H9 (cell line): ENCODE measurements around the gene PRDM2. TPM values are rescaled to one million over a fixed set of nuclear protein-coding genes. Genes with fewer than 3 reads are reported as not detected.

Source experiments
- DNase-seq: peaks from one replicate; pipeline ENCODE4 v3.0.0-alpha.2; 2017
- H2AFZ ChIP-seq: one replicate; pipeline ENCODE4 v1.6.1; 2013; ENCODE audit warnings: mild to moderate bottlenecking, low read length, control low read depth, moderate library complexity
- H2AK5ac ChIP-seq: 2 replicates; pipeline ENCODE4 v1.6.1; 2013; ENCODE audit warnings: low read length, control low read depth, mixed read lengths; ENCODE audit not compliant: insufficient read length
- H2BK120ac ChIP-seq: one replicate; pipeline ENCODE4 v1.6.1; 2013; ENCODE audit warnings: low read depth, mild to moderate bottlenecking, low read length, control low read depth, inconsistent platforms; ENCODE audit not compliant: poor library complexity, severe bottlenecking
- H2BK12ac ChIP-seq: 2 replicates; pipeline ENCODE4 v1.6.1; 2013; ENCODE audit warnings: low read length, control low read depth, mixed read lengths, low read depth; ENCODE audit not compliant: insufficient read length
- H2BK15ac ChIP-seq: 2 replicates; pipeline ENCODE4 v1.6.1; 2013; ENCODE audit warnings: low read depth, low read length, control low read depth
- H2BK20ac ChIP-seq: one replicate; pipeline ENCODE4 v1.6.1; 2013; ENCODE audit warnings: low read depth, mild to moderate bottlenecking, low read length, control low read depth, inconsistent platforms; ENCODE audit not compliant: poor library complexity, severe bottlenecking
- H2BK5ac ChIP-seq: 2 replicates; pipeline ENCODE4 v1.6.1; 2013; ENCODE audit warnings: low read length, control low read depth, mixed read lengths; ENCODE audit not compliant: insufficient read length
- H3K14ac ChIP-seq: 2 replicates; pipeline ENCODE4 v1.6.1; 2013; ENCODE audit warnings: low read length, control low read depth; ENCODE audit not compliant: insufficient read depth
- H3K18ac ChIP-seq: 2 replicates; pipeline ENCODE4 v1.6.1; 2013; ENCODE audit warnings: low read depth, mild to moderate bottlenecking, mixed read lengths, low read length, control low read depth; ENCODE audit not compliant: insufficient read length
- H3K23ac ChIP-seq: 2 replicates; pipeline ENCODE4 v1.6.1; 2013; ENCODE audit warnings: low read length, control low read depth, mixed read lengths, low read depth; ENCODE audit not compliant: insufficient read length
- H3K23me2 ChIP-seq: 2 replicates; pipeline ENCODE4 v1.6.1; 2013; ENCODE audit warnings: low read depth, mild to moderate bottlenecking, mixed read lengths, low read length, control low read depth; ENCODE audit not compliant: insufficient read length, poor library complexity, severe bottlenecking
- H3K27ac ChIP-seq: 2 replicates; pipeline ENCODE4 v1.5.1; 2013; ENCODE audit warnings: low read length, control low read depth, mixed read lengths, low read depth; ENCODE audit not compliant: insufficient read length
- H3K27me3 ChIP-seq: 2 replicates; pipeline ENCODE4 v1.6.1; 2013; ENCODE audit warnings: low read length, control low read depth, inconsistent platforms; ENCODE audit not compliant: insufficient read depth
- H3K4ac ChIP-seq: 2 replicates; pipeline ENCODE4 v1.6.1; 2013; ENCODE audit warnings: low read depth, mild to moderate bottlenecking, control low read depth, inconsistent platforms, low read length, moderate library complexity
- H3K4me1 ChIP-seq: 2 replicates; pipeline ENCODE4 v1.6.1; 2013; ENCODE audit warnings: low read length, control low read depth, inconsistent platforms; ENCODE audit not compliant: insufficient read depth
- H3K4me2 ChIP-seq: 2 replicates; pipeline ENCODE4 v1.6.1; 2013; ENCODE audit warnings: low read length, control low read depth, mixed read lengths; ENCODE audit not compliant: insufficient read length, insufficient read depth
- H3K56ac ChIP-seq: 2 replicates; pipeline ENCODE4 v1.6.1; 2013; ENCODE audit warnings: low read depth, mild to moderate bottlenecking, mixed read lengths, low read length, control low read depth; ENCODE audit not compliant: insufficient read length
- H3K79me1 ChIP-seq: 2 replicates; pipeline ENCODE4 v1.6.1; 2013; ENCODE audit warnings: low read depth, mild to moderate bottlenecking, moderate library complexity, low read length, control low read depth, inconsistent platforms; ENCODE audit not compliant: insufficient read depth, poor library complexity, severe bottlenecking
- H3K79me2 ChIP-seq: 2 replicates; pipeline ENCODE4 v1.6.1; 2013; ENCODE audit warnings: low read length, control low read depth, inconsistent platforms; ENCODE audit not compliant: insufficient read depth
- H3K9ac ChIP-seq: 2 replicates; pipeline ENCODE4 v1.6.1; 2013; ENCODE audit warnings: low read length, control low read depth, mixed read lengths; ENCODE audit not compliant: insufficient read length; ENCODE audit errors: extremely low read depth
- H3K9me3 ChIP-seq: one replicate; pipeline ENCODE4 v1.6.1; 2013; ENCODE audit warnings: low read depth, low read length, inconsistent platforms; ENCODE audit not compliant: control insufficient read depth
- H3T11ph ChIP-seq: one replicate; pipeline ENCODE4 v1.6.1; 2013; ENCODE audit warnings: mild to moderate bottlenecking, low read length, control low read depth, inconsistent platforms
- H4K20me1 ChIP-seq: one replicate; pipeline ENCODE4 v1.6.1; 2013; ENCODE audit not compliant: control insufficient read depth, insufficient read length, insufficient read depth
- H4K5ac ChIP-seq: 2 replicates; pipeline ENCODE4 v1.6.1; 2013; ENCODE audit warnings: low read depth, mild to moderate bottlenecking, mixed read lengths, low read length, control low read depth; ENCODE audit not compliant: insufficient read length
- H4K8ac ChIP-seq: replicated peaks from 2 replicates; pipeline ENCODE4 v1.6.1; 2013; ENCODE audit warnings: low read length, control low read depth, mixed read lengths, low read depth; ENCODE audit not compliant: insufficient read length
- H4K91ac ChIP-seq: 2 replicates; pipeline ENCODE4 v1.6.1; 2013; ENCODE audit warnings: low read depth, mild to moderate bottlenecking, moderate library complexity, mixed read lengths, low read length, control low read depth; ENCODE audit not compliant: insufficient read length
- H3K27ac Mint-ChIP-seq, 3 experiments: 2 replicates in 2 of 3; 3 replicates in 1 of 3; pipeline ENCODE4 v1.8.0; 2020 to 2021; ENCODE audit warnings: mixed read lengths in 3 of 3, mild to moderate bottlenecking in 1 of 3, moderate library complexity in 1 of 3
- H3K27me3 Mint-ChIP-seq: 2 replicates; pipeline ENCODE4 v1.8.0; 2021; ENCODE audit warnings: low read depth, mild to moderate bottlenecking, moderate library complexity, mixed read lengths
- H3K36me3 Mint-ChIP-seq, 3 experiments: 2 replicates in 2 of 3; 3 replicates in 1 of 3; pipeline ENCODE4 v1.8.0; 2020 to 2021; ENCODE audit warnings: low read depth in 3 of 3, mixed read lengths in 3 of 3; ENCODE audit not compliant: insufficient read depth in 1 of 3
- H3K4me1 Mint-ChIP-seq, 2 experiments: 2 replicates each; pipeline ENCODE4 v1.8.0; 2020; ENCODE audit warnings: mixed read lengths in 2 of 2
- H3K4me3 Mint-ChIP-seq, 2 experiments: 2 replicates in 1 of 2; 3 replicates in 1 of 2; pipeline ENCODE4 v1.8.0; 2020 to 2021; ENCODE audit warnings: mild to moderate bottlenecking in 2 of 2, mixed read lengths in 2 of 2, moderate library complexity in 1 of 2
- H3K9me3 Mint-ChIP-seq, 2 experiments: 2 replicates in 1 of 2; 3 replicates in 1 of 2; pipeline ENCODE4 v1.8.0; 2020; ENCODE audit warnings: mild to moderate bottlenecking in 2 of 2, mixed read lengths in 2 of 2, moderate library complexity in 1 of 2
- WGBS: extraction: QIAGEN DNeasy Blood & Tissue Kit; methylation state at CpG from one replicate; pipeline ENCODE4 v1.1.7; 2013; ENCODE audit warnings: missing lambda C conversion rate, low lambda C conversion rate, mixed read lengths; ENCODE audit not compliant: insufficient read length; ENCODE audit errors: extremely low coverage; 5-methylcytosine and 5-hydroxymethylcytosine counted together
- total RNA-seq: library from RNA; stranded (reverse); gene quantifications from 2 replicates; pipeline ENCODE4 v1.2.1, GENCODE V29; 2021
- TF ChIP-seq, protein P1 (sequence below): fragments of 200-600 bp; sonication (generic); conservative IDR thresholded peaks from 3 replicates; pipeline ENCODE4 v1.8.0; 2021; ENCODE audit warnings: antibody characterized with exemption, mild to moderate bottlenecking

The PRDM2 gene
- total RNA-seq, 1 experiment from 2014 or later, result 24.5 TPM

DNA sequence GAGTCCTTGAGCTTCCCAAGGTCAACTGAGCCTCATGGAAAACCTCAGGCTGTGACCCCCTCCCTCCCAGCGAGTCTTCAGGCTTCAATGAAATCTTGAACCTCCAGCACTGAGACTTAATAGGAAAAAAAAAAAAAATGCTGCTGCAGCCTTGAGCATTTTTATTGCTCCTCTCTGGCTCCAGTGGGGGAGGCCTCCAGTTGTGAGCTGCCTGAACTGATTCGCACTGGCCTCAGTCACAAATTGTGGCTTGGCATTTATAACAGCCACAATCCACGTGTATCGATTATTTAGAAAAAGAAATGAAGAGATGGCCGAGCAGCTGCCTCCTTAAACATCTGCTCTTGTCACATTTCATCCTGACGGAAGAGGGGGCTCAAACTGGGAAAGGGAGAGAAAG is 173.0 kb downstream of the PRDM2 start:
- H4K8ac ChIP-seq, result no peak overlapping the region

More for the DNA sequence above, 173.0 kb downstream of the PRDM2 start:
- Histone ChIP-seq H3K18ac (no peak overlapping the region), H3K27ac (no peak overlapping the region), H3K4me1 (no peaks in the 10 kb centered on the region), H3K23ac (no peak overlapping the region), H2BK12ac (no peak overlapping the region), H3K4ac (no peak overlapping the region), H3K9ac (no peak overlapping the region), H4K5ac (no peak overlapping the region), H3K27me3 (no peaks in the 10 kb centered on the region; the same call in 1 of the 2 replicates), H3K56ac (no peak overlapping the region), H3T11ph (no peak overlapping the region), H3K14ac (no peak overlapping the region), H3K4me2 (no peak overlapping the region), H4K91ac (no peak overlapping the region), H2BK15ac (no peak overlapping the region), H3K9me3 (no peaks in the 10 kb centered on the region), H2BK5ac (no peak overlapping the region), H3K23me2 (no peaks in the 10 kb centered on the region), H2AK5ac (no peak overlapping the region), H2AFZ (no peak overlapping the region), H2BK20ac (no peak overlapping the region), H3K79me2 (no peaks in the 10 kb centered on the region), H3K79me1 (no peaks in the 10 kb centered on the region), H4K20me1 (no peaks in the 10 kb centered on the region), H2BK120ac (no peak overlapping the region)
- Mint-ChIP-seq H3K4me1 (peaks cover 0 to 7% of the 10 kb centered on the region in 2 experiments; a peak in 1 of 4 replicates), H3K4me3 (no peak overlapping the region), H3K36me3 (peaks cover 0 to 4% (median 0%) of the 10 kb centered on the region in 3 experiments; a peak in 2 of 7 replicates), H3K27me3 (peaks cover 60% of the 10 kb centered on the region), H3K27ac (no peak overlapping the region), H3K9me3 (peaks cover 9 to 13% of the 10 kb centered on the region in 2 experiments; a peak in 4 of 5 replicates)
- TF ChIP-seq, protein P1, sequence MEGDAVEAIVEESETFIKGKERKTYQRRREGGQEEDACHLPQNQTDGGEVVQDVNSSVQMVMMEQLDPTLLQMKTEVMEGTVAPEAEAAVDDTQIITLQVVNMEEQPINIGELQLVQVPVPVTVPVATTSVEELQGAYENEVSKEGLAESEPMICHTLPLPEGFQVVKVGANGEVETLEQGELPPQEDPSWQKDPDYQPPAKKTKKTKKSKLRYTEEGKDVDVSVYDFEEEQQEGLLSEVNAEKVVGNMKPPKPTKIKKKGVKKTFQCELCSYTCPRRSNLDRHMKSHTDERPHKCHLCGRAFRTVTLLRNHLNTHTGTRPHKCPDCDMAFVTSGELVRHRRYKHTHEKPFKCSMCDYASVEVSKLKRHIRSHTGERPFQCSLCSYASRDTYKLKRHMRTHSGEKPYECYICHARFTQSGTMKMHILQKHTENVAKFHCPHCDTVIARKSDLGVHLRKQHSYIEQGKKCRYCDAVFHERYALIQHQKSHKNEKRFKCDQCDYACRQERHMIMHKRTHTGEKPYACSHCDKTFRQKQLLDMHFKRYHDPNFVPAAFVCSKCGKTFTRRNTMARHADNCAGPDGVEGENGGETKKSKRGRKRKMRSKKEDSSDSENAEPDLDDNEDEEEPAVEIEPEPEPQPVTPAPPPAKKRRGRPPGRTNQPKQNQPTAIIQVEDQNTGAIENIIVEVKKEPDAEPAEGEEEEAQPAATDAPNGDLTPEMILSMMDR, result no peak
- no peak for DNase-seq
- WGBS, result no CpG with 5 or more reads among the region's 6 CpGs

Other genes with a start within 250 kb of the PRDM2 start
- gene LRRC38, start 186.2 kb upstream of the PRDM2 start, total RNA-seq, result 0.72 and 0.86 TPM in 2 replicates
- 199 and 205 TPM in 2 replicates for gene PDPN, start 116.4 kb upstream of the PRDM2 start, total RNA-seq